Neural cell (in vitro differentiated cells): ENCODE results near the gene SULT1C3. TPM values are rescaled to one million over a fixed set of nuclear protein-coding genes. Genes with fewer than 3 reads are reported as not detected.

Experiments
- H2AFZ ChIP-seq: fragments of 200-600, 300-800 bp; sonication (generic), shearing (Covaris generic); 2 replicates; pipeline ENCODE4 v1.6.0; 2014; ENCODE audit warnings: low read depth, mild to moderate bottlenecking, antibody characterized with exemption, low read length, moderate library complexity
- H3F3A ChIP-seq: fragments of 200-600 bp; shearing (Covaris generic); 2 replicates; pipeline ENCODE4 v1.6.1; 2016; ENCODE audit warnings: mild to moderate bottlenecking, moderate library complexity, mixed read lengths, antibody characterized with exemption, low read length; ENCODE audit not compliant: insufficient read depth, poor library complexity, severe bottlenecking
- H3K27ac ChIP-seq: fragments of 200-600, 300-800 bp; sonication (generic), shearing (Covaris generic); 2 replicates; pipeline ENCODE4 v1.5.1; 2014; ENCODE audit warnings: mild to moderate bottlenecking, low read length, moderate library complexity
- H3K27me3 ChIP-seq: fragments of 300-800, 200-600 bp; sonication (generic), shearing (Covaris generic); 2 replicates; pipeline ENCODE4 v1.6.0; 2014; ENCODE audit warnings: mild to moderate bottlenecking, low read depth, low read length, moderate library complexity; ENCODE audit not compliant: insufficient read depth
- H3K36me3 ChIP-seq: fragments of 300-800, 200-600 bp; sonication (generic), shearing (Covaris generic); 2 replicates; pipeline ENCODE4 v1.5.1; 2014; ENCODE audit warnings: mild to moderate bottlenecking, antibody characterized with exemption, low read length, moderate library complexity; ENCODE audit not compliant: insufficient read depth
- H3K4me2 ChIP-seq: fragments of 300-800, 200-600 bp; sonication (generic), shearing (Covaris generic); 2 replicates; pipeline ENCODE4 v1.6.0; 2014; ENCODE audit warnings: mild to moderate bottlenecking, low read length
- H3K4me3 ChIP-seq: fragments of 300-800, 200-600 bp; sonication (generic), shearing (Covaris generic); 2 replicates; pipeline ENCODE4 v1.5.1; 2014; ENCODE audit warnings: mild to moderate bottlenecking, low read length, moderate library complexity
- H3K79me2 ChIP-seq: fragments of 200-600 bp; shearing (Covaris generic); replicated peaks from 2 replicates; pipeline ENCODE4 v1.6.0; 2014; ENCODE audit warnings: mild to moderate bottlenecking, low read length, moderate library complexity; ENCODE audit not compliant: insufficient read depth
- H3K9ac ChIP-seq: fragments of 300-800, 200-600 bp; sonication (generic), shearing (Covaris generic); 2 replicates; pipeline ENCODE4 v1.6.1; 2016; ENCODE audit warnings: mild to moderate bottlenecking, low read length, mixed read lengths
- H3K9me2 ChIP-seq: fragments of 200-600 bp; shearing (Covaris generic); 2 replicates; pipeline ENCODE4 v1.6.1; 2016; ENCODE audit warnings: mild to moderate bottlenecking, low read length, mixed read lengths; ENCODE audit not compliant: insufficient read depth
- H3K9me3 ChIP-seq: fragments of 200-600, 300-800 bp; sonication (generic), shearing (Covaris generic); 2 replicates; pipeline ENCODE4 v1.6.1; 2016; ENCODE audit warnings: mild to moderate bottlenecking, mixed run types, low read length, moderate library complexity, mixed read lengths
- H4K20me1 ChIP-seq: fragments of 200-600 bp; shearing (Covaris generic); 2 replicates; pipeline ENCODE4 v1.6.1; 2016; ENCODE audit warnings: mild to moderate bottlenecking, mixed run types; ENCODE audit not compliant: insufficient read depth
- EP300 ChIP-seq: fragments of 450-650 bp; conservative IDR thresholded peaks from 2 replicates; pipeline ENCODE4 v1.6.1; 2014; ENCODE audit warnings: antibody characterized with exemption, mild to moderate bottlenecking, moderate library complexity; ENCODE audit not compliant: poor library complexity, severe bottlenecking
- EZH2 ChIP-seq: fragments of 200-600, 300-800 bp; shearing (Covaris generic), sonication (generic); IDR thresholded peaks from 2 replicates; pipeline ENCODE4 v1.6.1; 2014; ENCODE audit warnings: antibody characterized with exemption, low read length, borderline replicate concordance, mild to moderate bottlenecking; ENCODE audit not compliant: insufficient read depth, poor library complexity, severe bottlenecking
- MXI1 ChIP-seq: fragments of 450-650 bp; conservative IDR thresholded peaks from 2 replicates; pipeline ENCODE4 v1.6.1; 2014; ENCODE audit warnings: antibody characterized with exemption, mild to moderate bottlenecking; ENCODE audit not compliant: poor library complexity, severe bottlenecking
- POLR2AphosphoS5 ChIP-seq: IDR thresholded peaks from 2 replicates; pipeline ENCODE4 v1.6.1; 2012
- RAD21 ChIP-seq: fragments of 450-650 bp; conservative IDR thresholded peaks from 2 replicates; pipeline ENCODE4 v1.6.1; 2014; ENCODE audit warnings: antibody characterized with exemption, mild to moderate bottlenecking, moderate library complexity
- SMC3 ChIP-seq: fragments of 450-650 bp; conservative IDR thresholded peaks from 2 replicates; pipeline ENCODE4 v1.6.1; 2014; ENCODE audit warnings: antibody characterized with exemption, mild to moderate bottlenecking, moderate library complexity; ENCODE audit not compliant: poor library complexity
- TAF1 ChIP-seq: IDR thresholded peaks from 2 replicates; pipeline ENCODE4 v1.6.1; 2012; ENCODE audit warnings: low read depth
- polyA plus RNA-seq: library from polyadenylated mRNA; depleted of rRNA; stranded (reverse); fragments of >200 nt; gene quantifications from 2 replicates; pipeline ENCODE4 v1.2.3, GENCODE V29; 2014
- TF ChIP-seq, protein P1 (sequence below): IDR thresholded peaks from 2 replicates; pipeline ENCODE4 v1.6.1; 2012; ENCODE audit warnings: borderline replicate concordance
- TF ChIP-seq, protein P2 (sequence below): fragments of 450-650 bp; IDR thresholded peaks from 2 replicates; pipeline ENCODE4 v1.5.1; 2014; ENCODE audit warnings: antibody characterized with exemption, mild to moderate bottlenecking, moderate library complexity; ENCODE audit not compliant: poor library complexity, severe bottlenecking

SULT1C3 gene
- polyA plus RNA-seq, 1 donor from 2014 or later, result not detected

DNA sequence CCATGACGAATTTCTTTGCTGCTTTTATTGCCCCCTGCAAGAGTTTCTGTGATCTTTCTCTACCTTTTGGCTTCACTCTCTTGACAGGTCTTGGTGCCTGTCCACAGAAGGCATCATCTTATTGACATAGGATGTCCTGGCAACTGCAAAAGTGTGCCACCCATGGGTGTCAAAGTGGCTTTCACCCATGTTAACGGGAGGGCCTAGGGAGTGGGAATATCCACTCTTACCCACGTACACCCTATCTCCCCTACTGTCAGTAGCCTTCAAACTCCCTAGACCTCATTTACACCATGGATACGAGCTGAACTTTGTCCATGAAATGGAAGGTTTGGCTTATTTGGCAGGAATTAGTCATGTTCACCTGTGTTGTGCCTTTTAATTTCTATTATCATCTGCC is 16.2 kb upstream of the SULT1C3 start:
- H3K9ac ChIP-seq, result no peak overlapping the region
- no peaks in the 10 kb centered on the region for H3F3A ChIP-seq
- H3K27ac ChIP-seq, result no peak overlapping the region
- no peaks in the 10 kb centered on the region for H4K20me1 ChIP-seq
- H2AFZ ChIP-seq, result no peak overlapping the region
- H3K79me2 ChIP-seq, result no peaks in the 10 kb centered on the region
- H3K4me2 ChIP-seq, result no peak overlapping the region
- H3K9me2 ChIP-seq, result no peaks in the 10 kb centered on the region
- TF ChIP-seq MXI1, result no peak
- no peak for TF ChIP-seq TAF1
- TF ChIP-seq, protein P1, sequence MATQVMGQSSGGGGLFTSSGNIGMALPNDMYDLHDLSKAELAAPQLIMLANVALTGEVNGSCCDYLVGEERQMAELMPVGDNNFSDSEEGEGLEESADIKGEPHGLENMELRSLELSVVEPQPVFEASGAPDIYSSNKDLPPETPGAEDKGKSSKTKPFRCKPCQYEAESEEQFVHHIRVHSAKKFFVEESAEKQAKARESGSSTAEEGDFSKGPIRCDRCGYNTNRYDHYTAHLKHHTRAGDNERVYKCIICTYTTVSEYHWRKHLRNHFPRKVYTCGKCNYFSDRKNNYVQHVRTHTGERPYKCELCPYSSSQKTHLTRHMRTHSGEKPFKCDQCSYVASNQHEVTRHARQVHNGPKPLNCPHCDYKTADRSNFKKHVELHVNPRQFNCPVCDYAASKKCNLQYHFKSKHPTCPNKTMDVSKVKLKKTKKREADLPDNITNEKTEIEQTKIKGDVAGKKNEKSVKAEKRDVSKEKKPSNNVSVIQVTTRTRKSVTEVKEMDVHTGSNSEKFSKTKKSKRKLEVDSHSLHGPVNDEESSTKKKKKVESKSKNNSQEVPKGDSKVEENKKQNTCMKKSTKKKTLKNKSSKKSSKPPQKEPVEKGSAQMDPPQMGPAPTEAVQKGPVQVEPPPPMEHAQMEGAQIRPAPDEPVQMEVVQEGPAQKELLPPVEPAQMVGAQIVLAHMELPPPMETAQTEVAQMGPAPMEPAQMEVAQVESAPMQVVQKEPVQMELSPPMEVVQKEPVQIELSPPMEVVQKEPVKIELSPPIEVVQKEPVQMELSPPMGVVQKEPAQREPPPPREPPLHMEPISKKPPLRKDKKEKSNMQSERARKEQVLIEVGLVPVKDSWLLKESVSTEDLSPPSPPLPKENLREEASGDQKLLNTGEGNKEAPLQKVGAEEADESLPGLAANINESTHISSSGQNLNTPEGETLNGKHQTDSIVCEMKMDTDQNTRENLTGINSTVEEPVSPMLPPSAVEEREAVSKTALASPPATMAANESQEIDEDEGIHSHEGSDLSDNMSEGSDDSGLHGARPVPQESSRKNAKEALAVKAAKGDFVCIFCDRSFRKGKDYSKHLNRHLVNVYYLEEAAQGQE, result no peak
- TF ChIP-seq EP300, result no peak
- no peak for TF ChIP-seq RAD21
- TF ChIP-seq POLR2AphosphoS5, result no peak
- TF ChIP-seq, protein P2, sequence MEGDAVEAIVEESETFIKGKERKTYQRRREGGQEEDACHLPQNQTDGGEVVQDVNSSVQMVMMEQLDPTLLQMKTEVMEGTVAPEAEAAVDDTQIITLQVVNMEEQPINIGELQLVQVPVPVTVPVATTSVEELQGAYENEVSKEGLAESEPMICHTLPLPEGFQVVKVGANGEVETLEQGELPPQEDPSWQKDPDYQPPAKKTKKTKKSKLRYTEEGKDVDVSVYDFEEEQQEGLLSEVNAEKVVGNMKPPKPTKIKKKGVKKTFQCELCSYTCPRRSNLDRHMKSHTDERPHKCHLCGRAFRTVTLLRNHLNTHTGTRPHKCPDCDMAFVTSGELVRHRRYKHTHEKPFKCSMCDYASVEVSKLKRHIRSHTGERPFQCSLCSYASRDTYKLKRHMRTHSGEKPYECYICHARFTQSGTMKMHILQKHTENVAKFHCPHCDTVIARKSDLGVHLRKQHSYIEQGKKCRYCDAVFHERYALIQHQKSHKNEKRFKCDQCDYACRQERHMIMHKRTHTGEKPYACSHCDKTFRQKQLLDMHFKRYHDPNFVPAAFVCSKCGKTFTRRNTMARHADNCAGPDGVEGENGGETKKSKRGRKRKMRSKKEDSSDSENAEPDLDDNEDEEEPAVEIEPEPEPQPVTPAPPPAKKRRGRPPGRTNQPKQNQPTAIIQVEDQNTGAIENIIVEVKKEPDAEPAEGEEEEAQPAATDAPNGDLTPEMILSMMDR, result no peak
- TF ChIP-seq EZH2, result no peak
- TF ChIP-seq SMC3, result no peak
- no peaks in the 10 kb centered on the region for H3K27me3 ChIP-seq
- H3K9me3 ChIP-seq, result peaks cover 8% of the 10 kb centered on the region
- no peaks in the 10 kb centered on the region for H3K36me3 ChIP-seq
- H3K4me3 ChIP-seq, result no peak overlapping the region

DNA sequence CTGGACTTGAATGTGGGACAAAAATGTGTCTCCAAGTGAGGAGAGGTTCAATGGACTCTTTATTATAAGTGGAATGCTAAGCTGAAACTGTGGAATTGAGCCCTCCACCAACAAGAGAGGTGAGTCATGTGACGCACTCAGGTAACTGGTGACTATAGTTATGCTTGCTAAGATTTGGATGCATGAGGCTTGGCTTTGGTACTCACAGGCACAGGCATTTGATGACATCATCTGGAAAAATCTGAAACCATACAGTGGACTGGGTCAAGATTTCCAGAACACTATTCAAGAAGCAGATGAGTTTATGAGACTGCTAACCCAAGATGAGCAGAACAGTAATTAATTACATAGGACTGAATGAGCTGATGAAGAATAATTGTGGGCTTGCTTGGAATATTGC is 15.7 kb upstream of the SULT1C3 start:
- Histone ChIP-seq H3K36me3 (no peaks in the 10 kb centered on the region), H3K4me3 (no peak overlapping the region), H3F3A (no peaks in the 10 kb centered on the region), H3K9me2 (no peaks in the 10 kb centered on the region), H3K79me2 (no peaks in the 10 kb centered on the region), H2AFZ (no peak overlapping the region), H3K9me3 (peaks cover 8% of the 10 kb centered on the region), H3K27me3 (no peaks in the 10 kb centered on the region), H3K9ac (no peak overlapping the region), H4K20me1 (no peaks in the 10 kb centered on the region), H3K27ac (no peak overlapping the region), H3K4me2 (no peak overlapping the region)
- TF ChIP-seq SMC3 (no peak), MXI1 (no peak), TAF1 (no peak), POLR2AphosphoS5 (no peak)

DNA sequence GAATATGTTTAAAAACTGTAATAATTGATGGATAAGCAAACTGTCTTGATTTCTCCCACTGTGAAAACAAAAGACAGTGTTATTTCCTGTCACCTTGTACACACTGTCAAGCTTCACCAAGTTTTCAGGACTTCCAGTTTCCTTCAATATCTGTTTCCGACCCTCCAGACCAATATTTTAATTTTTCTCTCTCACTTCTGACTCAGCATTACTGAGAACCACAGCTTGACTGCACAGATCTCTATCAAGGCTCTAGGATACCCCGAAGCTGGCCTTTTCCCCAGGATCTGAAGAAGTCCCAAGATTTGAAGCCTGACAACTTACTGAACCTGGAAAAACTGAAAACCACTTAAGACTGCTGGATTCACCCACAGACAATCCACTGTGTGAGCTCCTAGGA is 13.2 kb upstream of the SULT1C3 start:
- peaks cover 8% of the 10 kb centered on the region for H3K9me3 ChIP-seq
- TF ChIP-seq MXI1 (no peak), TAF1 (no peak), SMC3 (no peak), EP300 (no peak), EZH2 (no peak), POLR2AphosphoS5 (no peak), RAD21 (no peak)
- TF ChIP-seq, protein P2, result no peak
- TF ChIP-seq, protein P1, result no peak
- H3K9ac ChIP-seq, result no peak overlapping the region
- no peaks in the 10 kb centered on the region for H3K36me3 ChIP-seq
- H3K9me2 ChIP-seq, result no peaks in the 10 kb centered on the region
- no peaks in the 10 kb centered on the region for H3K27me3 ChIP-seq
- H3K27ac ChIP-seq, result no peak overlapping the region
- no peak overlapping the region for H3K4me2 ChIP-seq
- H3K4me3 ChIP-seq, result no peak overlapping the region
- H4K20me1 ChIP-seq, result no peaks in the 10 kb centered on the region
- H3K79me2 ChIP-seq, result no peaks in the 10 kb centered on the region
- H3F3A ChIP-seq, result no peaks in the 10 kb centered on the region
- no peak overlapping the region for H2AFZ ChIP-seq
